ENCODE data around the gene DNAJB2.
A peak's percentile ranks its signal among the peaks of the same experiment; 100 is the strongest.

The DNAJB2 gene

GRCh38 chr2:219279151-219279915, at the start of gene DNAJB2:
TSS of gene DNAJB2 (plus strand) at chr2:219279366. CDS start at chr2:219279834, 468 bp downstream.
- DNase-seq (ENCODE audit: low spot score): peak; percentile 98

- peak; percentile 55 for DNase-seq (ENCODE audit: low spot score)
These were observed 49.1 kb upstream of the DNAJB2 start for GRCh38 chr2:219230059-219230540.

DNA sequence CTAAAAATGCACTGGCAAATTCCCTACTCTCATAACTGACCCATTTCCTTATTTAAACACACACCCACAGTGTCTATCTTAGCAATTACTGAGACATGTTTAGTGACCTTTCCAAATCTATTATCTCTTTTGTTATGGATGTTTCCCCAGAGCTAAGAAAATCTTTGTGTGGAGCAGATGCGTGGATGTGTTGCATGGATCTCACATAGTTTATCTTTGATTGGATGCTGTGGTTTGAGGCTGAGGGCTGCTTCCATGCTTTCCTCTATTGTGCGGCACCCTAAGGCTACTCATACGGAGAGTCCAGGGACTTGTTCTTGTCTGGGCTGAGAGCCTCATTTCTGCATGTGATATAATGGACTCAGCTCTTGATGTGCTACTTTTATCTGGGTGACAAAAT, 44.8 kb upstream of the DNAJB2 start:
- DNase-seq (ENCODE audit: low spot score): no peak

- DNase-seq (ENCODE audit: low spot score): no peak
These were observed 35.8 kb upstream of the DNAJB2 start for GRCh38 chr2:219243291-219243761.

DNA sequence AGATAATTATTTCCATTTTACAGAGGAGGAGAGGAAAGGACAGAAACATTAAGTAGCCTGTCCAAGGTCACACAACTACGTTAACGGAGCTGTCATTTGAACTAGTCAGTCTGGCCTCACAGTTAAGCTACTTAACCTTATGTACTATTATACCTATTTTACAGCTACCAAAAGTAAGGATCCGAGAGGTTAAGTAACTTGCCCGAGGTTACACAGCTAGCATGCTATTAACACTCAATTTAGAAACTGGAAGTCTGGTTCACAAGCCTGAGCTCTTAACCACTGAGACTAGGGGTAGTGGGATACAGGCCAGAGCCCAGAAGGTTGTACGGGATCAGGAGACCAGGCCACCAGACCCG, 34.4 kb upstream of the DNAJB2 start:
- DNase-seq (ENCODE audit: low spot score): no peak

DNA sequence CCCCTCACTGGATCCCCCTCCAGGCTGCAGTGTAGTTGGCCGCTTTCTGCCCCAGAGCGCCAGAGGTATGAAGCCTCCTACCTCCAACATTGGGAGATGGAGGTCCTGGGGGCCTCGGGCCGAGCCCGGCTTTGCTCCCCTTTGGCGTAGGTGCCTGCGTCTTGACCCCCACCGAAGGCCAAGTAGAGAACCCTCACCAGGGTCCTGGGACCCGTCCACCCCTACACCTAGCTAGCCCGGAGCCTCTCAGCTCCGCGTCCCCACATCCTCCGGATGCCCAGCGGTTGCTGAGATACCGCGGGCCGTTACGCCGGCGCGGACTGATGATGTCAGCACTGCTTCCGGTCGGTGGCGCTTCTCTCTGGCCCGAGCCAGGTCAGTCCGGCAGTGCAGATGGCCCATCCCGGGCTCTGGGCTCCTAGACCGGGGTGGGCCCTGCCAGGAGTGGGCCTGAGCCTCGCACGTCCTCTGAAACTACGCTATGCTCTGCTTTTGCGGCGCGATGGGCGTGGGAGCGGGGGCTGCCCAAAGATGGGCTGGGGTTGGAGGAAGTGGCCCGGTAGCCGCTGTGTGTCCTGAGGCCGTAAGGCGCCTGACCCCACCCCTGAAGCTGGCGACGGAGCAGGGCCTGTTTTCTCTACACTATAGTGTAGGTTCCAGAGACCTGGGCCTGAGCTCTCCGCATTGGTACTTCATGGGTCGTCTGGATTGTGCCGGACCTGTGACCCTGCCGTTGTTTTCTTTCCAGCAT, 33.8 kb upstream of the DNAJB2 start, which contains the start of the genes GLB1L and STK16:
GLB1L (minus strand) TSS at position 297 of the 751 bp plus-strand sequence. CDS start 1,871 bp downstream, outside the sequence.
STK16 (plus strand) TSS at position 332 of the 751 bp plus-strand sequence. CDS start 521 bp downstream, outside the sequence.
- DNase-seq (ENCODE audit: low spot score): peak; percentile 93

GRCh38 chr2:219245899-219246230, 33.3 kb upstream of the DNAJB2 start:
- DNase-seq (ENCODE audit: low spot score): no peak

DNA sequence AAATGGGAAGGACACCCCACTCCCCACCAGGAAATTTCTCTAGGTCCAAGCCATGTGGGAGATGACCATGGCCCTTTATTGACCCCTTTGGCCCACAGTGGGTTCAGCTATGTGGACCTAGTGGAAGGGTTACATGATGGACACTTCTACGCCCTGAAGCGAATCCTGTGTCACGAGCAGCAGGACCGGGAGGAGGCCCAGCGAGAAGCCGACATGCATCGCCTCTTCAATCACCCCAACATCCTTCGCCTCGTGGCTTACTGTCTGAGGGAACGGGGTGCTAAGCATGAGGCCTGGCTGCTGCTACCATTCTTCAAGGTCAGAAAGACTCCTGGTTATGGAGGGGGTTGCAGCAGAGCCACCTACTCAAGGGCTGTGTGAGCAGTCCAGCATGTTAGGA, 32.6 kb upstream of the DNAJB2 start:
- DNase-seq (ENCODE audit: low spot score): no peak

DNA sequence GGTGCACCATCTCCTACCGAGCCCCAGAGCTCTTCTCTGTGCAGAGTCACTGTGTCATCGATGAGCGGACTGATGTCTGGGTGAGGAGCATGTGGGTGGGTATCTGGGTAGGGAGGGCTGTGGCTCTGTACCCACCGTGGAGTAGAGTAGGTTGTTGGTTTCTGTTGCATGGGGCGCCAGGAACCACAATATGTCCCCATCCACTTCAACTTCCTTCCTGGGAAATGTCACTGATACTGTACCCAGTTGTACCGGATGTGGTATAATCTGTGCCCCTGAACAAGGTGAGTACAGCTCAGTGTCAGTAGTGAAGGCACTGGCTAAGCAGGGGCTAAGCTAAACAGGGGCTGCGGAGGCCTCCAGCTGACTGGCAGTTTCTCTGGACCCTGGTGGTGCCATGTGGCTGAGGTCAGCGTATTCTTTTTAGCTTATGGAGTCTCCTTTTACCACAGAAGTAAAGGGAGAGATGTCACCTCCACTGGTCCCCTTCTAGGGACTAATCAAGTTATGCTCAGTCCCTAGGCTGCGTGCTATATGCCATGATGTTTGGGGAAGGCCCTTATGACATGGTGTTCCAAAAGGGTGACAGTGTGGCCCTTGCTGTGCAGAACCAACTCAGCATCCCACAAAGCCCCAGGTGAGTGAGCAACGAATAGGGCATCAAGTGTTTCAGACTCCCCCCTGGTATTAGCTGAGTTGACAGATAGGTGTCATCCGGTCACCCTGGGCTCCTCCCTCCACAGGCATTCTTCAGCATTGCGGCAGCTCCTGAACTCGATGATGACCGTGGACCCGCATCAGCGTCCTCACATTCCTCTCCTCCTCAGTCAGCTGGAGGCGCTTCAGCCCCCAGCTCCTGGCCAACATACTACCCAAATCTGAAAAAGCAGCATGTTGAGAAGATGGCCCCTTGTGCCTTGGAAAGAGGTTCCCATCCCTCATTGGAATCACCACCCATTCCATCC, 31.2 kb upstream of the DNAJB2 start:
- DNase-seq (ENCODE audit: low spot score): no peak

DNA sequence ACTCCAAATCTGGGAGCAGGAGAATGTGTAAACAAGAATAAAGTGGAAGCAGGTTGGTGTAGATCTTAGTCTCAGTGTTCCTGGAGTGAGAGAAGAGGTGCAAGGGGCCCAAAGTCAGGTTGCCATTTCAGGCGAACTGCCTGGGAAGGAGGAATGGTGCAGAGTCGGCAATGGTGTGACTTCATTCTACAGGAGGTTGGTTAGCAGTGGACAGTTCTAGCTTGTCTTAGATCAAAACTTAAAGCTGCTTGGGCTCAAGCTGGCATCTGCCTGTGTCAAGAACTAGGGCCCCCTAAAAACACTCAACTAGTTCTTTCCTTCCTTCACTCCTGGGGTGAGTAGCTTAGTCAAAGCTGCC, 30.3 kb upstream of the DNAJB2 start:
- DNase-seq (ENCODE audit: low spot score): no peak

- DNase-seq (ENCODE audit: low spot score): peak; percentile 54
These were observed 29.8 kb upstream of the DNAJB2 start for GRCh38 chr2:219249203-219249980.

GRCh38 chr2:219250049-219250781, 29.0 kb upstream of the DNAJB2 start:
- no peak for DNase-seq (ENCODE audit: low spot score)

DNA sequence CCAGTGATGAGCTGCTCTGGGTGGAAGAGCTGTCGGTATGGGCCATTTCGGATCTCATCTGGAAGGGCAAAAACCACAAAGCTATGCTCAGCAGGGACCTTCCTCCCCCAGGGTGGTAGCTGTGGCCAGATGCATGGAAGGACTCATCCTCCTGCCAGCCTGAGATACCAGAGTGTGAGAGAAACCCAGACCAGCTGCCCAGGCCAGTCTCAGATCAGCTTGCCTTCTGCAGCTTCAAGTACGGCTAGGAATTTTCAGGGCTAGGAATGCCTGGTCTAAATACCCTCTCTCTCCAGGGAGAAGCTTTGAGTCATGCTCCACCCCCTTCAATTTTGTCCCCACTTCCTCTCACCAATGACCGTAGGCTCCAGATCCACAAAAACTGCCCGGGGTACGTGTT, 27.5 kb upstream of the DNAJB2 start:
- DNase-seq (ENCODE audit: low spot score): no peak

DNA sequence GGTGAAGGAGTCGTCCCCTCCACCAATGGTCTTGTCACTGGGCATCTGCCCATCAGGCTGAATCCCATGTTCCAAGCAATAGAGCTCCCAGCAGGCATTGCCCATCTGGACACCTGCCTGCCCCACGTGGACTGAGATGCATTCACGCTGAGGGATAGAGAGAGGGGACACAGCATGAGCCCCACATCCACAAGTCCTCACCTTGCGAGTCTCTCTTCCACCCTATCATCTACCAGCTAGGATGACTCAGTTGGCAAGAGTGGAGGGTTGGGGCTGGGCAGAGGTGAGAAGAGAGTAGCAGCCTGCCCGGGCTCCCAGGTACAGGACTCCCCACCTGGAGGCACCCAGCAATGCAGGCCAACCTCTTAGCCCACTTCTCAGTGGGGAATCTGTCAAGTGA, 27.1 kb upstream of the DNAJB2 start:
- no peak for DNase-seq (ENCODE audit: low spot score)

DNA sequence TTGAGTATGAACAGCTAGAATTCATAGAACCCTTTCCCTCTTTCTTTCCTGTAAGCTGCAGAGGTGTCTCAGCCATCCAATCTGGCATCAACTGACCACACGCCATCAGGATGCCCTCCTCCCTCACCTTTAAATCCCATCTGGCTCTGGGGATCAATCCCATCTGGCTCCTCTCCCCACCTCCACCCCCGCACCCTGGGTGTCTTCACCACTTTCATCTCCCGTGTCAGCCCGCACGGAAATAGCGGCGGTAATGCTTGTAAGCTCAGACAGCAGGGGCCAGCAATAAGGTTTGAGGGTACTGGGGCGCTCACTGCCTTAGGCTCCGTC, 26.6 kb upstream of the DNAJB2 start:
- DNase-seq (ENCODE audit: low spot score): no peak

GRCh38 chr2:219252900-219253752, 26.0 kb upstream of the DNAJB2 start, which contains the start of gene TUBA4B:
TSS of gene TUBA4B (plus strand) at chr2:219253243. CDS start at chr2:219253408, 165 bp downstream.
- peak; percentile 41 for DNase-seq (ENCODE audit: low spot score)

- peak; percentile 90 for DNase-seq (ENCODE audit: low spot score)
These were observed 25.2 kb upstream of the DNAJB2 start, which contains the start of gene TUBA4A for GRCh38 chr2:219253753-219254589. TSS of gene TUBA4A (minus strand) at chr2:219253918. CDS start at chr2:219253858, 60 bp downstream.

- no peak for DNase-seq (ENCODE audit: low spot score)
These were observed 24.5 kb upstream of the DNAJB2 start for GRCh38 chr2:219254590-219255201.

Measured in D341Med (cell line).